Measurements from ENCODE around the gene N4BP2.

DNA sequence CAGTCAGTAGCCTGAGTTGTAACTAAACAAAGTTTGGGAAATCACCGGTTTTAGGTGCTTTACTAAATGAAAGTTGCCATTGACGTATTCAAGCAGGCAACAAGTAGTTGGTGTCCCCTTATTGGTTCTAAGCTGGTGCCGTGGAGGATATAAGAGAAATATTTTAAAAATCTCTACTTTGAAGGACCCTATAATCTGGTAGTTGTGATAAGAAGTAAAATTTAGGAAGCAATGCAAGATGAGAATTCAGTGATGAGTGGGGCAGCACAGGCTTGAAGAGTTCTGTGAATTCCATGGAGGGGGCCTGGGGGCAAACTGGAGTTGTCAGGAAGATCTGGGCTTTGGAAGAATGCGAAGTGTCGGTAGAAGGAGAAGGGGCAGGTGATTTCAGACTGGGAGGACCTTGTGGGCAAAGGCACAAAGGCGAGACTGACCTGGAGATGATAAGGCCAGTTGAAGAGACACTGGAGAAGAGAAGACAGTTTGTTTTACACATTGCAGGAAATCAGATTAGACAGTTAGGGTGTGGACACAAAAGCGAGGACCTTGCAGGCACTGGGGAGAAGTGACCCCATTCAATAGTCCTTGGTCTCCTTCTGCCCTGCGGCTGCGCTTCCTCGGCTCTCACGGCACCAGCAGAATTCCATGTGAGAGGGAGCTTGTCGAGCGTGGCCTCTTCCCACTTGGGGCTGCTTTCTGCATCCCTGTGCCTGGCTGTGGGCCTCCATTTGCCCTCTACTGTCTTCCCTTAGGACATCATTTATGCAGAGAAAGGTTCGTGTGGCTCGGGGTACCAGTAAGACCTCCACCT is 141.4 kb downstream of the N4BP2 start:
- TF ChIP-seq CTCF (conservative IDR thresholded peaks at IDR 0.05), result no peak
- TF ChIP-seq EZH2 (IDR thresholded peaks at IDR 0.05; ENCODE audit: low read depth), result no peak
